Neural cell (in vitro differentiated cells): Measurements from ENCODE around the gene NAA15. TPM values are rescaled to one million over a fixed set of nuclear protein-coding genes. Genes with fewer than 3 reads are reported as not detected.

Source experiments
- H2AFZ ChIP-seq: fragments of 200-600, 300-800 bp; sonication (generic), shearing (Covaris generic); 2 replicates; pipeline ENCODE4 v1.6.0; 2014; ENCODE audit warnings: low read depth, mild to moderate bottlenecking, antibody characterized with exemption, low read length, moderate library complexity
- H3F3A ChIP-seq: fragments of 200-600 bp; shearing (Covaris generic); 2 replicates; pipeline ENCODE4 v1.6.1; 2016; ENCODE audit warnings: mild to moderate bottlenecking, moderate library complexity, mixed read lengths, antibody characterized with exemption, low read length; ENCODE audit not compliant: insufficient read depth, poor library complexity, severe bottlenecking
- H3K27ac ChIP-seq: fragments of 200-600, 300-800 bp; sonication (generic), shearing (Covaris generic); 2 replicates; pipeline ENCODE4 v1.5.1; 2014; ENCODE audit warnings: mild to moderate bottlenecking, low read length, moderate library complexity
- H3K27me3 ChIP-seq: fragments of 300-800, 200-600 bp; sonication (generic), shearing (Covaris generic); 2 replicates; pipeline ENCODE4 v1.6.0; 2014; ENCODE audit warnings: mild to moderate bottlenecking, low read depth, low read length, moderate library complexity; ENCODE audit not compliant: insufficient read depth
- H3K36me3 ChIP-seq: fragments of 300-800, 200-600 bp; sonication (generic), shearing (Covaris generic); 2 replicates; pipeline ENCODE4 v1.5.1; 2014; ENCODE audit warnings: mild to moderate bottlenecking, antibody characterized with exemption, low read length, moderate library complexity; ENCODE audit not compliant: insufficient read depth
- H3K4me2 ChIP-seq: fragments of 300-800, 200-600 bp; sonication (generic), shearing (Covaris generic); 2 replicates; pipeline ENCODE4 v1.6.0; 2014; ENCODE audit warnings: mild to moderate bottlenecking, low read length
- H3K4me3 ChIP-seq: fragments of 300-800, 200-600 bp; sonication (generic), shearing (Covaris generic); 2 replicates; pipeline ENCODE4 v1.5.1; 2014; ENCODE audit warnings: mild to moderate bottlenecking, low read length, moderate library complexity
- H3K79me2 ChIP-seq: fragments of 200-600 bp; shearing (Covaris generic); replicated peaks from 2 replicates; pipeline ENCODE4 v1.6.0; 2014; ENCODE audit warnings: mild to moderate bottlenecking, low read length, moderate library complexity; ENCODE audit not compliant: insufficient read depth
- H3K9ac ChIP-seq: fragments of 300-800, 200-600 bp; sonication (generic), shearing (Covaris generic); 2 replicates; pipeline ENCODE4 v1.6.1; 2016; ENCODE audit warnings: mild to moderate bottlenecking, low read length, mixed read lengths
- H3K9me2 ChIP-seq: fragments of 200-600 bp; shearing (Covaris generic); 2 replicates; pipeline ENCODE4 v1.6.1; 2016; ENCODE audit warnings: mild to moderate bottlenecking, low read length, mixed read lengths; ENCODE audit not compliant: insufficient read depth
- H3K9me3 ChIP-seq: fragments of 200-600, 300-800 bp; sonication (generic), shearing (Covaris generic); 2 replicates; pipeline ENCODE4 v1.6.1; 2016; ENCODE audit warnings: mild to moderate bottlenecking, mixed run types, low read length, moderate library complexity, mixed read lengths
- H4K20me1 ChIP-seq: fragments of 200-600 bp; shearing (Covaris generic); 2 replicates; pipeline ENCODE4 v1.6.1; 2016; ENCODE audit warnings: mild to moderate bottlenecking, mixed run types; ENCODE audit not compliant: insufficient read depth
- EP300 ChIP-seq: fragments of 450-650 bp; conservative IDR thresholded peaks from 2 replicates; pipeline ENCODE4 v1.6.1; 2014; ENCODE audit warnings: antibody characterized with exemption, mild to moderate bottlenecking, moderate library complexity; ENCODE audit not compliant: poor library complexity, severe bottlenecking
- EZH2 ChIP-seq: fragments of 200-600, 300-800 bp; shearing (Covaris generic), sonication (generic); IDR thresholded peaks from 2 replicates; pipeline ENCODE4 v1.6.1; 2014; ENCODE audit warnings: antibody characterized with exemption, low read length, borderline replicate concordance, mild to moderate bottlenecking; ENCODE audit not compliant: insufficient read depth, poor library complexity, severe bottlenecking
- MXI1 ChIP-seq: fragments of 450-650 bp; conservative IDR thresholded peaks from 2 replicates; pipeline ENCODE4 v1.6.1; 2014; ENCODE audit warnings: antibody characterized with exemption, mild to moderate bottlenecking; ENCODE audit not compliant: poor library complexity, severe bottlenecking
- POLR2AphosphoS5 ChIP-seq: IDR thresholded peaks from 2 replicates; pipeline ENCODE4 v1.6.1; 2012
- RAD21 ChIP-seq: fragments of 450-650 bp; conservative IDR thresholded peaks from 2 replicates; pipeline ENCODE4 v1.6.1; 2014; ENCODE audit warnings: antibody characterized with exemption, mild to moderate bottlenecking, moderate library complexity
- REST ChIP-seq: IDR thresholded peaks from 2 replicates; pipeline ENCODE4 v1.6.1; 2012; ENCODE audit warnings: borderline replicate concordance
- SMC3 ChIP-seq: fragments of 450-650 bp; conservative IDR thresholded peaks from 2 replicates; pipeline ENCODE4 v1.6.1; 2014; ENCODE audit warnings: antibody characterized with exemption, mild to moderate bottlenecking, moderate library complexity; ENCODE audit not compliant: poor library complexity
- TAF1 ChIP-seq: IDR thresholded peaks from 2 replicates; pipeline ENCODE4 v1.6.1; 2012; ENCODE audit warnings: low read depth
- polyA plus RNA-seq: library from polyadenylated mRNA; depleted of rRNA; stranded (reverse); fragments of >200 nt; gene quantifications from 2 replicates; pipeline ENCODE4 v1.2.3, GENCODE V29; 2014
- TF ChIP-seq, protein P1 (sequence below): fragments of 450-650 bp; IDR thresholded peaks from 2 replicates; pipeline ENCODE4 v1.5.1; 2014; ENCODE audit warnings: antibody characterized with exemption, mild to moderate bottlenecking, moderate library complexity; ENCODE audit not compliant: poor library complexity, severe bottlenecking

The NAA15 gene
- polyA plus RNA-seq, 1 donor from 2014 or later: 12.5 TPM

GRCh38 chr4:139301821-139302611, 711 bp downstream of the NAA15 start, which contains the start of gene NDUFC1:
Gene NDUFC1 (minus strand): TSS chr4:139302477. CDS start chr4:139295798, 6,679 bp downstream.
- peaks cover 58% of the 10 kb centered on the region for H3K79me2 ChIP-seq
- peak within 1 kb of the TSS; percentile 93 for H3K27ac ChIP-seq
- peak within 1 kb of the TSS; percentile 98 for H3K4me3 ChIP-seq
- H3K9me3 ChIP-seq: peaks cover 5% of the 10 kb centered on the region
- TF ChIP-seq MXI1 (no peak), SMC3 (peak; percentile 11), EP300 (no peak), REST (peak; percentile 9), RAD21 (no peak), POLR2AphosphoS5 (peak; percentile 42), EZH2 (no peak), TAF1 (no peak)
- TF ChIP-seq, protein P1, sequence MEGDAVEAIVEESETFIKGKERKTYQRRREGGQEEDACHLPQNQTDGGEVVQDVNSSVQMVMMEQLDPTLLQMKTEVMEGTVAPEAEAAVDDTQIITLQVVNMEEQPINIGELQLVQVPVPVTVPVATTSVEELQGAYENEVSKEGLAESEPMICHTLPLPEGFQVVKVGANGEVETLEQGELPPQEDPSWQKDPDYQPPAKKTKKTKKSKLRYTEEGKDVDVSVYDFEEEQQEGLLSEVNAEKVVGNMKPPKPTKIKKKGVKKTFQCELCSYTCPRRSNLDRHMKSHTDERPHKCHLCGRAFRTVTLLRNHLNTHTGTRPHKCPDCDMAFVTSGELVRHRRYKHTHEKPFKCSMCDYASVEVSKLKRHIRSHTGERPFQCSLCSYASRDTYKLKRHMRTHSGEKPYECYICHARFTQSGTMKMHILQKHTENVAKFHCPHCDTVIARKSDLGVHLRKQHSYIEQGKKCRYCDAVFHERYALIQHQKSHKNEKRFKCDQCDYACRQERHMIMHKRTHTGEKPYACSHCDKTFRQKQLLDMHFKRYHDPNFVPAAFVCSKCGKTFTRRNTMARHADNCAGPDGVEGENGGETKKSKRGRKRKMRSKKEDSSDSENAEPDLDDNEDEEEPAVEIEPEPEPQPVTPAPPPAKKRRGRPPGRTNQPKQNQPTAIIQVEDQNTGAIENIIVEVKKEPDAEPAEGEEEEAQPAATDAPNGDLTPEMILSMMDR: peak; percentile 51
- no peaks in the 10 kb centered on the region for H3K36me3 ChIP-seq
- peak within 1 kb of the TSS; percentile 98 for H2AFZ ChIP-seq
- H3K9ac ChIP-seq: peak within 1 kb of the TSS; percentile 98
- H3K4me2 ChIP-seq: peak within 1 kb of the TSS; percentile 96
- no peaks in the 10 kb centered on the region for H3F3A ChIP-seq
- H4K20me1 ChIP-seq: no peaks in the 10 kb centered on the region
- H3K27me3 ChIP-seq: no peaks in the 10 kb centered on the region
- H3K9me2 ChIP-seq: no peaks in the 10 kb centered on the region

GRCh38 chr4:139304920-139305319, 3.6 kb downstream of the NAA15 start:
- no peaks in the 10 kb centered on the region for H4K20me1 ChIP-seq
- H3K9me2 ChIP-seq: no peaks in the 10 kb centered on the region
- TF ChIP-seq REST (no peak), TAF1 (no peak), RAD21 (no peak), POLR2AphosphoS5 (no peak), MXI1 (no peak), EZH2 (no peak), SMC3 (no peak), EP300 (no peak)
- TF ChIP-seq, protein P1: no peak
- no peak overlapping the region for H3K4me2 ChIP-seq
- no peaks in the 10 kb centered on the region for H3K36me3 ChIP-seq
- H3K27me3 ChIP-seq: no peaks in the 10 kb centered on the region
- peaks cover 77% of the 10 kb centered on the region for H3K79me2 ChIP-seq
- no peak overlapping the region for H2AFZ ChIP-seq
- no peak overlapping the region for H3K4me3 ChIP-seq
- H3K27ac ChIP-seq: no peak overlapping the region
- no peaks in the 10 kb centered on the region for H3F3A ChIP-seq
- no peak overlapping the region for H3K9ac ChIP-seq
- H3K9me3 ChIP-seq: peaks cover 5% of the 10 kb centered on the region
